Measurements from ENCODE around the gene FAM193A. TPM values are rescaled to one million over a fixed set of nuclear protein-coding genes. Genes with fewer than 3 reads are reported as not detected.

The FAM193A gene
- total RNA-seq, 1 experiment from 2014 or later: 13.6 TPM

- Histone ChIP-seq H3K4me2 (ENCODE audit: low read length) (no peak overlapping the region), H2AFZ (ENCODE audit: low read length) (no peak overlapping the region), H3K9ac (ENCODE audit: low read length) (no peak overlapping the region), H3K27me3 (ENCODE audit: low read length) (no peaks in the 10 kb centered on the region), H4K20me1 (ENCODE audit: low read length) (no peaks in the 10 kb centered on the region), H3F3A (ENCODE audit: low read length, unreplicated experiment) (no peaks in the 10 kb centered on the region), H3K27ac (ENCODE audit: low read length) (no peak overlapping the region), H3K36me3 (ENCODE audit: low read depth, low read length) (peaks cover 11% of the 10 kb centered on the region; the same call in 1 of the 2 replicates), H3K79me2 (ENCODE audit: low read length) (0 out of 2 replicates have a peak, but pooled peaks cover under 1% of the 10 kb centered on the region), H3K9me2 (replicated peaks; ENCODE audit: low read length) (no peaks in the 10 kb centered on the region), H3K4me1 (ENCODE audit: insufficient read depth, low read length) (peaks cover 24% of the 10 kb centered on the region), H3K4me3 (ENCODE audit: low read length) (no peak overlapping the region), H3K9me3 (ENCODE audit: low read length) (no peaks in the 10 kb centered on the region)
- BruUV-seq (replicated peaks): no TSS peak
- ATAC-seq: no peak
- DNase-seq: no peak
- intact Hi-C loops (cut with micrococcal nuclease): no loop called here
- POLR2A ChIA-PET (ENCODE audit: unreplicated experiment): no interaction called here
- no peak for TF ChIP-seq CTCF (conservative IDR thresholded peaks at IDR 0.05; ENCODE audit: low read depth, low read length)
- TF ChIP-seq EZH2phosphoT487 (IDR thresholded peaks at IDR 0.05; ENCODE audit: borderline replicate concordance, low read length): no peak
- TF ChIP-seq EZH2 (IDR thresholded peaks at IDR 0.05; ENCODE audit: low read length, unreplicated experiment): no peak
- CTCF ChIA-PET: no interaction called here
Observed at GRCh38 chr4:2743518-2744445, 207.3 kb downstream of the FAM193A start.

GRCh38 chr4:2744576-2745270, 208.3 kb downstream of the FAM193A start:
- CTCF ChIA-PET: no interaction called here

More at GRCh38 chr4:2744576-2745270, 208.3 kb downstream of the FAM193A start:
- intact Hi-C loops (cut with micrococcal nuclease): no loop called here
- H3K79me2 ChIP-seq (ENCODE audit: low read length): peaks cover 10% of the 10 kb centered on the region
- no peaks in the 10 kb centered on the region for H3K9me3 ChIP-seq (ENCODE audit: low read length)
- H3K9me2 ChIP-seq (replicated peaks; ENCODE audit: low read length): no peaks in the 10 kb centered on the region
- no peaks in the 10 kb centered on the region for H3F3A ChIP-seq (ENCODE audit: low read length, unreplicated experiment)
- no peak overlapping the region for H3K4me2 ChIP-seq (ENCODE audit: low read length)
- TF ChIP-seq EZH2 (IDR thresholded peaks at IDR 0.05; ENCODE audit: low read length, unreplicated experiment) (no peak), CTCF (conservative IDR thresholded peaks at IDR 0.05; ENCODE audit: low read depth, low read length) (no peak), EZH2phosphoT487 (IDR thresholded peaks at IDR 0.05; ENCODE audit: borderline replicate concordance, low read length) (no peak)
- ATAC-seq (no peak), DNase-seq (no peak)
- H2AFZ ChIP-seq (ENCODE audit: low read length): no peak overlapping the region
- BruUV-seq (replicated peaks): no TSS peak
- H3K9ac ChIP-seq (ENCODE audit: low read length): no peak overlapping the region
- peaks cover 11% of the 10 kb centered on the region; the same call in 1 of the 2 replicates for H3K36me3 ChIP-seq (ENCODE audit: low read depth, low read length)
- H3K4me3 ChIP-seq (ENCODE audit: low read length): no peak overlapping the region
- H3K27me3 ChIP-seq (ENCODE audit: low read length): no peaks in the 10 kb centered on the region
- no peak overlapping the region for H3K27ac ChIP-seq (ENCODE audit: low read length)
- H3K4me1 ChIP-seq (ENCODE audit: insufficient read depth, low read length): peaks cover 24% of the 10 kb centered on the region
- no peaks in the 10 kb centered on the region for H4K20me1 ChIP-seq (ENCODE audit: low read length)
- POLR2A ChIA-PET (ENCODE audit: unreplicated experiment): no interaction called here
